ENCODE measurements around the gene BCOR. TPM values are rescaled to one million over a fixed set of nuclear protein-coding genes. Genes with fewer than 3 reads are reported as not detected.
A peak's percentile ranks its signal among the peaks of the same experiment; 100 is the strongest.

BCOR gene
- total RNA-seq, 1 experiment from 2014 or later: 21.1 TPM

GRCh38 chrX:40099055-40099958 lies 1.5 kb upstream of the BCOR start:
- DNase-seq (ENCODE audit: extremely low read depth, low read depth): peak; percentile 31

GRCh38 chrX:40098264-40099054 lies 701 bp upstream of the BCOR start:
- peak; percentile 36 for DNase-seq (ENCODE audit: extremely low read depth, low read depth)

- no peak for DNase-seq (ENCODE audit: extremely low read depth, low read depth)
Observed at GRCh38 chrX:40097141-40097503, 636 bp downstream of the BCOR start.

GRCh38 chrX:40096395-40097091 lies 1.2 kb downstream of the BCOR start:
- no peak for DNase-seq (ENCODE audit: extremely low read depth, low read depth)

GRCh38 chrX:40095583-40096394 lies 2.0 kb downstream of the BCOR start:
- DNase-seq (ENCODE audit: extremely low read depth, low read depth): no peak

- DNase-seq (ENCODE audit: extremely low read depth, low read depth): no peak
Observed at GRCh38 chrX:40094900-40095582, 2.7 kb downstream of the BCOR start.

- no peak for DNase-seq (ENCODE audit: extremely low read depth, low read depth)
Observed at GRCh38 chrX:40094041-40094899, 3.5 kb downstream of the BCOR start.

- DNase-seq (ENCODE audit: extremely low read depth, low read depth): no peak
Observed at GRCh38 chrX:40093586-40093985, 4.2 kb downstream of the BCOR start.

- DNase-seq (ENCODE audit: extremely low read depth, low read depth): no peak
Observed at GRCh38 chrX:40092808-40093435, 4.8 kb downstream of the BCOR start.

- DNase-seq (ENCODE audit: extremely low read depth, low read depth): no peak
Observed at GRCh38 chrX:40091691-40092421, 5.9 kb downstream of the BCOR start.

GRCh38 chrX:40090961-40091360 lies 6.8 kb downstream of the BCOR start:
- DNase-seq (ENCODE audit: extremely low read depth, low read depth): no peak

GRCh38 chrX:40090050-40090804 lies 7.5 kb downstream of the BCOR start:
- no peak for DNase-seq (ENCODE audit: extremely low read depth, low read depth)

GRCh38 chrX:40088803-40089540 lies 8.8 kb downstream of the BCOR start:
- DNase-seq (ENCODE audit: extremely low read depth, low read depth): no peak

GRCh38 chrX:40088299-40088625 lies 9.5 kb downstream of the BCOR start:
- DNase-seq (ENCODE audit: extremely low read depth, low read depth): no peak

GRCh38 chrX:40087425-40088298 lies 10.1 kb downstream of the BCOR start:
- DNase-seq (ENCODE audit: extremely low read depth, low read depth): no peak
